Gastrocnemius medialis (tissue), 4 donors: ENCODE results near the gene WDR82. TPM values are rescaled to one million over a fixed set of nuclear protein-coding genes. Genes with fewer than 3 reads are reported as not detected.

Experiments used
- ATAC-seq, 2 donors: fragments of 150-250 bp; one replicate each; pipeline ENCODE4 v1.9.1; 2016
- DNase-seq, 2 donors: peaks; one replicate each; pipeline ENCODE4 v3.0.0-alpha.2; 2019
- H3K27ac ChIP-seq, 4 donors: fragments of 200-600 bp; sonication (generic); 1 replicate in 1 of 4; 2 replicates in 3 of 4; pipeline ENCODE4 v1.5.1; 2016 to 2018; ENCODE audit warnings: mild to moderate bottlenecking in 2 of 4, moderate library complexity in 1 of 4
- H3K27me3 ChIP-seq, 3 donors: fragments of 200-600 bp; sonication (generic) in 2 of 3; 1 replicate in 1 of 3; 2 replicates in 2 of 3; pipeline versions ENCODE4 v1.5.1 to v1.6.0; 2016 to 2019; ENCODE audit warnings: mild to moderate bottlenecking in 1 of 3, moderate library complexity in 1 of 3
- H3K36me3 ChIP-seq, 2 donors: fragments of 200-600 bp; sonication (generic) in 1 of 2; one replicate each; pipeline ENCODE4 v1.5.1; 2017 to 2018
- H3K4me1 ChIP-seq, 2 donors: fragments of 200-600 bp; sonication (generic) in 1 of 2; one replicate each; pipeline ENCODE4 v1.5.1; 2016 to 2017; ENCODE audit warnings: mild to moderate bottlenecking in 2 of 2
- H3K4me3 ChIP-seq, 4 donors: fragments of 200-600 bp; sonication (generic) in 3 of 4; 1 replicate in 1 of 4; 2 replicates in 3 of 4; pipeline ENCODE4 v1.5.1; 2016 to 2019; ENCODE audit warnings: mild to moderate bottlenecking in 2 of 4
- H3K9me3 ChIP-seq, 3 donors: fragments of 200-600 bp; sonication (generic) in 2 of 3; 1 replicate in 1 of 3; 2 replicates in 2 of 3; pipeline ENCODE4 v1.5.1; 2016 to 2019
- POLR2A ChIP-seq, 2 donors: fragments of 450-650 bp; IDR thresholded peaks; one replicate each; pipeline ENCODE4 v1.6.1; 2017; ENCODE audit warnings: antibody characterized with exemption in 2 of 2, mild to moderate bottlenecking in 2 of 2, moderate library complexity in 2 of 2
- in situ Hi-C, 4 donors: fragments of 200-750 bp; cut with MboI; loops; one replicate each; pipeline versions ENCODE4 v1.15.0 to v1.8.0; 2017; ENCODE audit warnings: low sequenced_read_pairs in 4 of 4
- intact Hi-C: fragments of 100-400 bp; cut with DNase I; formaldehyde crosslinking; loops from one replicate; pipeline ENCODE4 v1.15.1; 2023; ENCODE audit warnings: low total_unique reads
- total RNA-seq, 4 donors: library from RNA; depleted of rRNA; stranded (reverse); fragments of >200 nt; gene quantifications; one replicate each; pipeline versions ENCODE4 v1.1.0 to v1.2.3, GENCODE V29; 2016
- TF ChIP-seq, protein P1 (sequence below), 5 experiments: fragments of 450-650 bp in 3 of 5; fragments of 200-600 bp in 2 of 5; sonication (generic) in 2 of 5; IDR thresholded peaks in 4 of 5; conservative IDR thresholded peaks in 1 of 5; 1 replicate in 4 of 5; 2 replicates in 1 of 5; pipeline ENCODE4 v1.5.1; 2016 to 2019; ENCODE audit warnings: antibody characterized with exemption in 5 of 5, mild to moderate bottlenecking in 3 of 5, moderate library complexity in 3 of 5

WDR82 gene
- total RNA-seq, 4 donors from 2014 or later: 54.1 to 64.9 (median 59.3) TPM

DNA sequence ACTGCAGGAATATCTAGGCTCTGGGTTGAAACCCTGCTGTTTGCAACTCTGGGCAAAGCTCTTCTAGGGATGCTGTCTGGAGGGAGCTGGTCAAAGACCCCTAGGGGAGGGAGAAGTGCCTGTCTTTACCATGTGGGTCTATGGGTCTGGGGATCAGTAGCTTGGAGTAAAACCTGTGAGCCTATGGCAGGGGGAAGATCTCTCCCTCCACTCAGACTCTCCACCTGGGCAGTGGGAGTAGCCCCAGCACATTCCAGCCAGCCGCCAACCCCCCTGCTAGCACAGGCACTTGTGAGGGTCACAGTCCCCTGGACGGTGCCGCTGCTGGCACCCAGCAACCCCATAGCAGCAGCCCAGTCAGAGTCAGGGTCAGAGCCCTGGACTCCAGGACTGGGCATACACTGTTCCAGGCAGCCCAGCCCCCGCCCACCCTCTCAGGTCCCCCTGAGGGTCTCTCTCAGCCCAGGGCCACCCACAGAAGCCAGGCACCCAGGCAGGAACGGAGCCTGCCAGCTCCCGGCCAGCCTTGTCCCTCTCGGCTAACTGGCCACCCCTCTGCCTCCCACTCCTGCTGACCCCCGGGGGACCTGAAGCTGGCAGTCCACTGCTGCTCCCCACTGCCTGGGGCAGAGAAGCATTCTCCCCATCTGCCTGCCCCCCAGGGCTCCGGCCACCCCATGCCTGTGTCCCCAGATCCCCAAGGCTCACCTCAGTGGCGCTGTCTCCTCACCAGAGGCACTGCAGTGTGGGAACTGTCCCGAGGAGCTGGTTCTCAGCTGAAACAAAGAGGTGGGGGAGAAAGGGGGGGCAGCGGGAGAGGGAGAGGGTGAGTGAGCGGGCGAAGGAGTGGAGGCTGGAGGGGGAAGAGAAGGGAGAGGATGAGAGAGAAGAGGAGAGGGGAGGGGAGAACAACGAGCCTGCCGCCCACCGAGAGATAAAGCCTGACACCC is 20.0 kb upstream of the WDR82 start:
- in situ Hi-C loops: no loop called here
- Histone ChIP-seq H3K36me3 (peaks cover 0 to 1% of the 10 kb centered on the region in 2 donors), H3K4me1 (no peaks in the 10 kb centered on the region), H3K9me3 (no peaks in the 10 kb centered on the region), H3K27me3 (no peaks in the 10 kb centered on the region), H3K4me3 (no peak overlapping the region), H3K27ac (no peak overlapping the region)
- intact Hi-C loops: no loop called here
- TF ChIP-seq, protein P1, sequence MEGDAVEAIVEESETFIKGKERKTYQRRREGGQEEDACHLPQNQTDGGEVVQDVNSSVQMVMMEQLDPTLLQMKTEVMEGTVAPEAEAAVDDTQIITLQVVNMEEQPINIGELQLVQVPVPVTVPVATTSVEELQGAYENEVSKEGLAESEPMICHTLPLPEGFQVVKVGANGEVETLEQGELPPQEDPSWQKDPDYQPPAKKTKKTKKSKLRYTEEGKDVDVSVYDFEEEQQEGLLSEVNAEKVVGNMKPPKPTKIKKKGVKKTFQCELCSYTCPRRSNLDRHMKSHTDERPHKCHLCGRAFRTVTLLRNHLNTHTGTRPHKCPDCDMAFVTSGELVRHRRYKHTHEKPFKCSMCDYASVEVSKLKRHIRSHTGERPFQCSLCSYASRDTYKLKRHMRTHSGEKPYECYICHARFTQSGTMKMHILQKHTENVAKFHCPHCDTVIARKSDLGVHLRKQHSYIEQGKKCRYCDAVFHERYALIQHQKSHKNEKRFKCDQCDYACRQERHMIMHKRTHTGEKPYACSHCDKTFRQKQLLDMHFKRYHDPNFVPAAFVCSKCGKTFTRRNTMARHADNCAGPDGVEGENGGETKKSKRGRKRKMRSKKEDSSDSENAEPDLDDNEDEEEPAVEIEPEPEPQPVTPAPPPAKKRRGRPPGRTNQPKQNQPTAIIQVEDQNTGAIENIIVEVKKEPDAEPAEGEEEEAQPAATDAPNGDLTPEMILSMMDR (IDR thresholded peaks at IDR 0.05 in 4 of 5, conservative IDR thresholded peaks at IDR 0.05 in 1 of 5): no peak
- no peak for TF ChIP-seq POLR2A (IDR thresholded peaks at IDR 0.05)
- no peak for ATAC-seq
- DNase-seq: no peak

- peaks cover 0 to 10% of the 10 kb centered on the region in 2 donors for H3K36me3 ChIP-seq
- in situ Hi-C loops: no loop called here
- intact Hi-C loops: no loop called here
- TF ChIP-seq, protein P1 (IDR thresholded peaks at IDR 0.05 in 4 of 5, conservative IDR thresholded peaks at IDR 0.05 in 1 of 5): no peak
- no peak for TF ChIP-seq POLR2A (IDR thresholded peaks at IDR 0.05)
- H3K4me3 ChIP-seq: no peak overlapping the region
- H3K9me3 ChIP-seq: no peaks in the 10 kb centered on the region
- DNase-seq (no peak), ATAC-seq (no peak)
- H3K4me1 ChIP-seq: no peaks in the 10 kb centered on the region
- H3K27ac ChIP-seq: no peak overlapping the region
- H3K27me3 ChIP-seq: no peaks in the 10 kb centered on the region
These were observed 19.0 kb upstream of the WDR82 start for GRCh38 chr3:52297242-52298148.

- ATAC-seq: no peak
- H3K4me1 ChIP-seq: no peaks in the 10 kb centered on the region
- DNase-seq: no peak
- H3K27ac ChIP-seq: no peak overlapping the region
- TF ChIP-seq POLR2A (IDR thresholded peaks at IDR 0.05): no peak
- TF ChIP-seq, protein P1 (IDR thresholded peaks at IDR 0.05 in 4 of 5, conservative IDR thresholded peaks at IDR 0.05 in 1 of 5): no peak
- no peaks in the 10 kb centered on the region for H3K9me3 ChIP-seq
- peaks cover 0 to 25% of the 10 kb centered on the region in 2 donors for H3K36me3 ChIP-seq
- no peaks in the 10 kb centered on the region for H3K27me3 ChIP-seq
- in situ Hi-C loops (no loop called here), intact Hi-C loops (no loop called here)
- H3K4me3 ChIP-seq: no peak overlapping the region
These were observed 17.3 kb upstream of the WDR82 start for GRCh38 chr3:52295671-52296208.

GRCh38 chr3:52294320-52295150 is 16.1 kb upstream of the WDR82 start:
- intact Hi-C loops (no loop called here), in situ Hi-C loops (no loop called here)
- H3K27me3 ChIP-seq: no peaks in the 10 kb centered on the region
- ATAC-seq (no peak), DNase-seq (no peak)
- H3K4me1 ChIP-seq: no peaks in the 10 kb centered on the region
- H3K36me3 ChIP-seq: peaks cover 0 to 25% of the 10 kb centered on the region in 2 donors
- TF ChIP-seq, protein P1 (IDR thresholded peaks at IDR 0.05 in 4 of 5, conservative IDR thresholded peaks at IDR 0.05 in 1 of 5): no peak
- no peak for TF ChIP-seq POLR2A (IDR thresholded peaks at IDR 0.05)
- no peaks in the 10 kb centered on the region for H3K9me3 ChIP-seq
- no peak overlapping the region for H3K27ac ChIP-seq
- no peak overlapping the region for H3K4me3 ChIP-seq
